SIG-M5 treated with dmso at 0.1 percent for 504 hours (cell line): Measurements from ENCODE around the gene SMIM10L1.

Experiments
- DNase-seq: peaks from one replicate; lab custom pipeline; 2025; ENCODE audit not compliant: unreplicated experiment; lab: John Stamatoyannopoulos, UW

Gene SMIM10L1

GRCh38 chr12:11171145-11171968, at the start of gene SMIM10L1:
SMIM10L1 (plus strand) TSS chr12:11171194; CDS start chr12:11171357, 163 bp downstream.
- DNase-seq, result peak; percentile 89

GRCh38 chr12:11130382-11130781, 40.6 kb upstream of the SMIM10L1 start:
- no peak for DNase-seq

GRCh38 chr12:11130999-11131398, 40.0 kb upstream of the SMIM10L1 start:
- no peak for DNase-seq

- DNase-seq, result no peak
Measured at GRCh38 chr12:11133162-11133561, 37.8 kb upstream of the SMIM10L1 start.

- no peak for DNase-seq
Measured at GRCh38 chr12:11133816-11134215, 37.2 kb upstream of the SMIM10L1 start.

- DNase-seq, result no peak
Measured at GRCh38 chr12:11134305-11134704, 36.7 kb upstream of the SMIM10L1 start, which contains the start of gene TAS2R30. TAS2R30 (minus strand) TSS chr12:11134644; CDS start chr12:11134244, 400 bp downstream.

- peak; percentile 0 for DNase-seq
Measured at GRCh38 chr12:11136075-11136474, 34.9 kb upstream of the SMIM10L1 start.

GRCh38 chr12:11143352-11143751, 27.6 kb upstream of the SMIM10L1 start:
- DNase-seq, result no peak

GRCh38 chr12:11144297-11144696, 26.7 kb upstream of the SMIM10L1 start:
- DNase-seq, result no peak

- no peak for DNase-seq
Measured at GRCh38 chr12:11147420-11147819, 23.6 kb upstream of the SMIM10L1 start.

- DNase-seq, result no peak
Measured at GRCh38 chr12:11150832-11151231, 20.2 kb upstream of the SMIM10L1 start.

- DNase-seq, result no peak
Measured at GRCh38 chr12:11152725-11153124, 18.3 kb upstream of the SMIM10L1 start.

- no peak for DNase-seq
Measured at GRCh38 chr12:11154400-11154925, 16.5 kb upstream of the SMIM10L1 start.

- no peak for DNase-seq
Measured at GRCh38 chr12:11158885-11159444, 12.0 kb upstream of the SMIM10L1 start.

GRCh38 chr12:11162502-11162901, 8.5 kb upstream of the SMIM10L1 start:
- no peak for DNase-seq

GRCh38 chr12:11164384-11164783, 6.6 kb upstream of the SMIM10L1 start:
- peak; percentile 8 for DNase-seq

- DNase-seq, result no peak
Measured at GRCh38 chr12:11166300-11166699, 4.7 kb upstream of the SMIM10L1 start.

- DNase-seq, result no peak
Measured at GRCh38 chr12:11170810-11171144, 217 bp upstream of the SMIM10L1 start.

GRCh38 chr12:11171969-11172675, 1.1 kb downstream of the SMIM10L1 start:
- DNase-seq, result no peak

GRCh38 chr12:11174022-11174421, 3.0 kb downstream of the SMIM10L1 start:
- no peak for DNase-seq

GRCh38 chr12:11178250-11178649, 7.3 kb downstream of the SMIM10L1 start:
- no peak for DNase-seq

GRCh38 chr12:11182529-11182928, 11.5 kb downstream of the SMIM10L1 start:
- no peak for DNase-seq
